Esophagus squamous epithelium (tissue), 5 donors: ENCODE measurements around the gene ANKK1. TPM values are rescaled to one million over a fixed set of nuclear protein-coding genes. Genes with fewer than 3 reads are reported as not detected.

Source experiments
- DNase-seq: peaks from one replicate; lab custom pipeline; 2025; lab: John Stamatoyannopoulos, UW
- H3K27ac ChIP-seq, 4 donors: fragments of 200-600 bp; sonication (generic); one replicate each; pipeline ENCODE4 v1.5.1; 2016 to 2019; ENCODE audit warnings: mild to moderate bottlenecking in 1 of 4
- H3K27me3 ChIP-seq, 4 donors: fragments of 200-600 bp; sonication (generic); 1 replicate in 3 of 4; 2 replicates in 1 of 4; pipeline versions ENCODE4 v1.5.1 to v1.6.0; 2017 to 2021; ENCODE audit warnings: antibody characterized with exemption in 1 of 4
- H3K36me3 ChIP-seq, 3 donors: fragments of 200-600 bp; sonication (generic); one replicate each; pipeline ENCODE4 v1.5.1; 2016 to 2019
- H3K4me1 ChIP-seq, 3 donors: fragments of 200-600 bp; sonication (generic); one replicate each; pipeline ENCODE4 v1.5.1; 2017 to 2019
- H3K4me3 ChIP-seq, 4 donors: fragments of 200-600 bp; sonication (generic); 1 replicate in 3 of 4; 2 replicates in 1 of 4; pipeline ENCODE4 v1.5.1; 2016 to 2019; ENCODE audit warnings: mild to moderate bottlenecking in 2 of 4, moderate library complexity in 1 of 4
- H3K9me3 ChIP-seq, 3 donors: fragments of 200-600 bp; sonication (generic); one replicate each; pipeline ENCODE4 v1.5.1; 2016 to 2019
- CTCF ChIP-seq, 6 experiments: fragments of 450-650 bp in 4 of 6; fragments of 200-600 bp in 2 of 6; sonication (generic) in 2 of 6; IDR thresholded peaks; one replicate each; pipeline ENCODE4 v1.5.1; 2016 to 2019; ENCODE audit warnings: antibody characterized with exemption in 6 of 6, mild to moderate bottlenecking in 4 of 6, moderate library complexity in 4 of 6
- POLR2A ChIP-seq, 4 donors: fragments of 450-650 bp; IDR thresholded peaks; one replicate each; pipeline ENCODE4 v1.6.1; 2017; ENCODE audit warnings: antibody characterized with exemption in 4 of 4, mild to moderate bottlenecking in 4 of 4, moderate library complexity in 3 of 4
- whole genome bisulfite sequencing, 2 donors: methylation state at CpG; one replicate each; pipeline ENCODE4 v1.1.5; 2018; 5-methylcytosine and 5-hydroxymethylcytosine counted together
- intact Hi-C: fragments of 100-400 bp; cut with DNase I; formaldehyde crosslinking; loops from one replicate; pipeline ENCODE4 v1.15.0; 2022
- total RNA-seq, 4 donors: library from RNA; depleted of rRNA; stranded (reverse); fragments of >200 nt; gene quantifications; one replicate each; pipeline ENCODE4 v1.1.0, GENCODE V29; 2016
- donor health status: DM: yes; HTN: yes; CAD: no.

Gene ANKK1
- total RNA-seq, 4 donors from 2014 or later = 0.21 to 2.7 (median 1.0) TPM

- no peak overlapping the region for H3K27ac ChIP-seq
- H3K9me3 ChIP-seq = peaks cover 0 to 24% (median 11%) of the 10 kb centered on the region in 3 donors
- 92 to 93% methylated on average over 3 of the region's 3 CpGs for WGBS, 2 donors
- H3K4me3 ChIP-seq = no peak overlapping the region
- peaks cover 0 to 100% (median 7%) of the 10 kb centered on the region in 3 donors for H3K36me3 ChIP-seq
- intact Hi-C loops = no loop called here
- TF ChIP-seq CTCF (IDR thresholded peaks at IDR 0.05) (no peak), POLR2A (IDR thresholded peaks at IDR 0.05) (no peak)
- no peaks in the 10 kb centered on the region for H3K4me1 ChIP-seq
- H3K27me3 ChIP-seq = no peaks in the 10 kb centered on the region
- DNase-seq = no peak
These were observed 31.4 kb upstream of the ANKK1 start for GRCh38 chr11:113356203-113356602.

GRCh38 chr11:113363406-113363805, 24.2 kb upstream of the ANKK1 start:
- no peaks in the 10 kb centered on the region for H3K4me1 ChIP-seq
- H3K27ac ChIP-seq = no peak overlapping the region
- H3K9me3 ChIP-seq = no peaks in the 10 kb centered on the region
- TF ChIP-seq POLR2A (IDR thresholded peaks at IDR 0.05) (no peak), CTCF (IDR thresholded peaks at IDR 0.05) (no peak)
- intact Hi-C loops = no loop called here
- peaks cover 0 to 93% (median 11%) of the 10 kb centered on the region in 3 donors for H3K36me3 ChIP-seq
- 61 to 71% methylated on average over 4 to 5 of the region's 5 CpGs for WGBS, 2 donors
- H3K27me3 ChIP-seq = no peaks in the 10 kb centered on the region
- DNase-seq = no peak
- H3K4me3 ChIP-seq = no peak overlapping the region

DNA sequence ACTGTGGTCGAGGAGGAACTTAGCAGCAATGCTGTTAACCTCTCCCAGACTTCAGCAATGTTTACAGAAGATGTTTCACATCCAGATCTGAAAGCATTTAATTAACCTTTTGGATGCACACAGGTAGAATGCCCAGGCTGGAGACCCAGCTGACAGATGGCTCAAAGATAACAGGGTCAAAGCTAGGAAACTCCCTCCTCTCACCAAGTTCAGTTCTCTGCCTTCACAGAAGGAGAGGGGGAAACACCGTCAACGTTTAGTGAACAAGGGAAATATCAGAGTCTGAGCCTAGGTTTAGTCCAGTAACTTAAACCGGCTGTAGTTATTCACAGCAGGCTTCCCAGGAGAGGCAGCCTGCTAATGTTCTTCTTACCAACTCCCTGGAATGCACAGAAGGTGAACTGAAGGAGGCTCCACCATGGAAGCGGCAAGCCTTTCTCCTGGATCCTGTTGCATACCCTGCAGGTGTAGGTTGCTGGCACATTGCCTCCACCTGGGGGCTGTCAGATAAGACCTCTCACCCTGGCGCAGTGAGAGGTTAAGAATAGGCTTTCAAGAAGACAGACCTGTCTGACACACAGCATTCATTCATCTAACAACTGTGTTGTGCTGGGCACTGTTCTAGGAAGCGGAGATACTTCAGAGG, 23.5 kb upstream of the ANKK1 start:
- TF ChIP-seq CTCF (IDR thresholded peaks at IDR 0.05) (no peak), POLR2A (IDR thresholded peaks at IDR 0.05) (no peak)
- Histone ChIP-seq H3K27me3 (no peaks in the 10 kb centered on the region), H3K27ac (no peak overlapping the region), H3K4me3 (no peak overlapping the region), H3K9me3 (no peaks in the 10 kb centered on the region), H3K4me1 (no peaks in the 10 kb centered on the region), H3K36me3 (peaks cover 0 to 93% (median 11%) of the 10 kb centered on the region in 3 donors)
- no peak for DNase-seq
- intact Hi-C loops = no loop called here
- WGBS, 2 donors = 66 to 83% methylated on average over 5 of the region's 7 CpGs

- Histone ChIP-seq H3K9me3 (no peaks in the 10 kb centered on the region), H3K27ac (no peak overlapping the region), H3K36me3 (peaks cover 0 to 83% (median 7%) of the 10 kb centered on the region in 3 donors), H3K27me3 (no peaks in the 10 kb centered on the region), H3K4me1 (no peaks in the 10 kb centered on the region), H3K4me3 (no peak overlapping the region)
- WGBS, 2 donors = 65 to 88% methylated on average over 2 to 5 of the region's 5 CpGs
- no peak for DNase-seq
- TF ChIP-seq POLR2A (IDR thresholded peaks at IDR 0.05) (no peak), CTCF (IDR thresholded peaks at IDR 0.05) (no peak)
- intact Hi-C loops = no loop called here
These were observed 21.7 kb upstream of the ANKK1 start for GRCh38 chr11:113365895-113366294.

- H3K9me3 ChIP-seq = no peaks in the 10 kb centered on the region
- H3K4me1 ChIP-seq = peaks cover 0 to 4% (median 0%) of the 10 kb centered on the region in 3 donors
- intact Hi-C loops = no loop called here
- 45 to 74% methylated on average over 2 to 3 of the region's 3 CpGs for WGBS, 2 donors
- DNase-seq = no peak
- H3K4me3 ChIP-seq = no peak overlapping the region
- no peak for TF ChIP-seq POLR2A (IDR thresholded peaks at IDR 0.05)
- TF ChIP-seq CTCF (IDR thresholded peaks at IDR 0.05) = no peak
- H3K27ac ChIP-seq = no peak overlapping the region
- H3K36me3 ChIP-seq = peaks cover 0 to 52% (median 1%) of the 10 kb centered on the region in 3 donors
- H3K27me3 ChIP-seq = no peaks in the 10 kb centered on the region
These were observed 18.2 kb upstream of the ANKK1 start for GRCh38 chr11:113369411-113369810.
